Measurements from ENCODE around the gene AFMID. TPM values are rescaled to one million over a fixed set of nuclear protein-coding genes. Genes with fewer than 3 reads are reported as not detected.

AFMID gene
- total and polyA plus RNA-seq, 2 of the 13 experiments (the other 11 are each of a cell fraction or from before 2014, with no cell fraction given): 249 to 270 TPM

GRCh38 chr17:78250891-78251772 lies 64.0 kb downstream of the AFMID start (continued):
- TF ChIP-seq ZNF567 (CRISPR knock-in tag; IDR thresholded peaks at IDR 0.05; ENCODE audit: borderline replicate concordance) (peak; percentile 94; the same call in 1 of the 2 replicates), THAP11 (CRISPR knock-in tag; IDR thresholded peaks at IDR 0.05) (peak; percentile 93), ZNF772 (CRISPR knock-in tag; IDR thresholded peaks at IDR 0.05) (peak; percentile 73; the same call in 1 of the 2 replicates), ZBTB33 (CRISPR knock-in tag; IDR thresholded peaks at IDR 0.05) (peak; percentile 80), ZBTB46 (CRISPR knock-in tag; IDR thresholded peaks at IDR 0.05; ENCODE audit: borderline replicate concordance) (no peak), ZMYM3 (CRISPR knock-in tag; IDR thresholded peaks at IDR 0.05) (peak; percentile 61), ZKSCAN1 (IDR thresholded peaks at IDR 0.05; ENCODE audit: low read length) (no peak), TRIM22 (IDR thresholded peaks at IDR 0.05) (no peak), KLF12 (CRISPR knock-in tag; IDR thresholded peaks at IDR 0.05; ENCODE audit: borderline replicate concordance) (peak; percentile 74; the same call in 1 of the 2 replicates), CSRNP1 (CRISPR knock-in tag; IDR thresholded peaks at IDR 0.05) (0 out of 2 replicates have a peak, but pooled peaks have one; percentile 69), NBN (conservative IDR thresholded peaks at IDR 0.05) (no peak), RBM39 (IDR thresholded peaks at IDR 0.05; ENCODE audit: low read depth, low read length, poor library complexity, severe bottlenecking) (peak; percentile 90), RFX3 (CRISPR knock-in tag; IDR thresholded peaks at IDR 0.05) (0 out of 2 replicates have a peak, but pooled peaks have one; percentile 27), NR2F2 (IDR thresholded peaks at IDR 0.05; ENCODE audit: borderline replicate concordance, low read depth) (no peak; the same call in 1 of the 2 replicates), ISX (CRISPR knock-in tag; conservative IDR thresholded peaks at IDR 0.05) (no peak), ZNF24 (IDR thresholded peaks at IDR 0.05) (0 out of 2 replicates have a peak, but pooled peaks have one; percentile 18), HMGA1 (CRISPR knock-in tag; conservative IDR thresholded peaks at IDR 0.05) (no peak), USF2 (IDR thresholded peaks at IDR 0.05; ENCODE audit: low read depth, low read length) (peak; percentile 33; the same call in 1 of the 2 replicates), USF2 (CRISPR knock-in tag; IDR thresholded peaks at IDR 0.05; ENCODE audit: borderline replicate concordance) (no peak), MEF2D (CRISPR knock-in tag; IDR thresholded peaks at IDR 0.05) (0 out of 2 replicates have a peak, but pooled peaks have one; percentile 22)

Data from HepG2 (cell line).